Panc1 (cell line): ENCODE measurements around the gene TMIGD1. TPM values are rescaled to one million over a fixed set of nuclear protein-coding genes. Genes with fewer than 3 reads are reported as not detected.
"Not testable (repeated sequence)": the region's sequence is repeated elsewhere in the genome, so short reads cannot be mapped to it uniquely, and the experiment has no call there.

ENCODE experiments used
- ATAC-seq: fragments of 200-7000 bp; cut with Tn5 transposase; 2 replicates; pipeline ENCODE4 v1.9.1; 2020; ENCODE audit warnings: mild to moderate bottlenecking, moderate library complexity
- BruUV-seq: library from RNA; stranded (reverse); fragments of 400-500 nt; replicated peaks from 2 replicates; lab custom pipeline; 2021; lab: Mats Ljungman, UMichigan
- CTCF ChIA-PET: fragments of 300-600 bp; sonication (Branson Sonifier 250); formaldehyde crosslinking; loops from one replicate; lab custom pipeline; 2022; ENCODE audit warnings: antibody characterized with exemption; lab: Charles Lee
- POLR2A ChIA-PET: fragments of 300-600 bp; sonication (Branson Sonifier 250); formaldehyde crosslinking; loops from one replicate; lab custom pipeline; 2022; ENCODE audit warnings: antibody characterized with exemption; lab: Charles Lee
- DNase-seq: peaks from one replicate; pipeline ENCODE4 v3.0.0-alpha.2; 2010; ENCODE audit warnings: low read depth, low spot score
- H3K27ac ChIP-seq: 2 replicates; pipeline ENCODE4 v1.5.1; 2011; ENCODE audit warnings: mild to moderate bottlenecking, low read length, inconsistent platforms
- H3K27me3 ChIP-seq: fragments of 200-500 bp; sonication (Bioruptor generic); 2 replicates; pipeline ENCODE4 v1.6.0; 2014; ENCODE audit warnings: low read length, inconsistent platforms; ENCODE audit not compliant: control insufficient read depth, insufficient read depth
- H3K36me3 ChIP-seq: fragments of 200-500 bp; sonication (Bioruptor generic); 2 replicates; pipeline ENCODE4 v1.5.1; 2014; ENCODE audit warnings: inconsistent platforms, mild to moderate bottlenecking, low read length, moderate library complexity; ENCODE audit not compliant: control insufficient read depth, insufficient read depth
- H3K4me1 ChIP-seq: 2 replicates; pipeline ENCODE4 v1.5.1; 2011; ENCODE audit warnings: inconsistent platforms, mild to moderate bottlenecking, low read length, moderate library complexity; ENCODE audit not compliant: control insufficient read depth, insufficient read depth
- H3K4me3 ChIP-seq, 2 experiments: 2 replicates each; pipeline ENCODE4 v1.5.1; 2011 to 2012; ENCODE audit warnings: low read depth in 2 of 2, low read length in 2 of 2, mild to moderate bottlenecking in 2 of 2, inconsistent platforms in 1 of 2, moderate library complexity in 1 of 2
- H3K9me3 ChIP-seq: fragments of 200-500 bp; sonication (Bioruptor generic); 2 replicates; pipeline ENCODE4 v1.5.1; 2014; ENCODE audit warnings: low read depth, mild to moderate bottlenecking, inconsistent platforms, low read length, moderate library complexity; ENCODE audit not compliant: control insufficient read depth, insufficient read depth
- POLR2AphosphoS5 ChIP-seq: IDR thresholded peaks from 2 replicates; pipeline ENCODE4 v1.6.1; 2012; ENCODE audit warnings: mild to moderate bottlenecking, low read depth, low read length, moderate library complexity
- SIN3A ChIP-seq: IDR thresholded peaks from 2 replicates; pipeline ENCODE4 v1.6.1; 2012; ENCODE audit warnings: low read depth, mild to moderate bottlenecking, low read length, moderate library complexity, borderline replicate concordance; ENCODE audit not compliant: insufficient read depth
- TCF7L2 ChIP-seq: IDR thresholded peaks from 2 replicates; pipeline ENCODE4 v1.6.1; 2011; ENCODE audit warnings: mild to moderate bottlenecking, low read depth, low read length, inconsistent platforms
- in situ Hi-C: cut with HindIII; loops from 2 replicates; pipeline ENCODE4 v1.10.0; 2016; ENCODE audit warnings: low sequenced_read_pairs, low pct_unique_long_range_greater_than_20kb
- intact Hi-C: fragments of 100-400 bp; cut with micrococcal nuclease; formaldehyde crosslinking; loops from one replicate; pipeline ENCODE4 v1.10.0; 2022; ENCODE audit not compliant: unreplicated experiment
- total RNA-seq: library from RNA; stranded (reverse); gene quantifications from one replicate; pipeline ENCODE4 v1.2.1, GENCODE V29; 2021; ENCODE audit not compliant: unreplicated experiment
- TF ChIP-seq, protein P1 (sequence below): fragments of 450-650 bp; IDR thresholded peaks from 2 replicates; pipeline ENCODE4 v1.5.1; 2017; ENCODE audit warnings: mild to moderate bottlenecking
- TF ChIP-seq, protein P2 (sequence below), 2 experiments: IDR thresholded peaks; 2 replicates each; pipeline ENCODE4 v1.6.1; 2011 to 2012; ENCODE audit warnings: low read depth in 2 of 2, control low read depth in 1 of 2, low read length in 1 of 2, mild to moderate bottlenecking in 1 of 2, moderate library complexity in 1 of 2; ENCODE audit not compliant: insufficient read depth in 1 of 2

Gene TMIGD1
- total RNA-seq, 1 experiment from 2014 or later: not detected

DNA sequence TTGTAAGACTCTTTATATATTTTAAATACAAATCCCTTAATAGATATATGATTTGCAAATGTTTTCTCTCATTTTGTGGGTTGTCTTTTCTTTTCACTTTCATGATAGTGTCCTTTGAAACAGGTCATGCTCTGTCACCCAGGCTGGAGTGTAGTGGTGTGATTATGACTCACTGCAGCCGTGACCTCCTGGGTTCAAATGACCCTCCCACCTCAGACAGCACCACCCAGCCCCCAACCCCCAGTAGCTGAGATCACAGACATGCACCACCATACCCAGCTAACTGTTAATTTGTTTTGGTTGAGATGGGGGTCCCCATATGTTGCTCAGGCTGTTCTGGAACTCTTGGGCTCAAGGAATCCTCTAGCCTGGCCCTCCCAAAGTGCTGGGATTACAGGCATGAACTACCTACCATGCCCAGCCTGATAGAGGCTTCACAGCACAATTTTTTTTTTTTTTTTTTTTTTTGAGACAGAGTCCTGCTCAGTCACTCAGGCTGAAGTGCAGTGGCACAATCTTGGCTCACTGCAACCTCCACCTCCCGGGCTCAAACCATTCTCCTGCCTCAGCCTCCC, 18.5 kb upstream of the TMIGD1 start:
- Histone ChIP-seq H3K4me1 (no peaks in the 10 kb centered on the region), H3K9me3 (no peaks in the 10 kb centered on the region), H3K4me3 (no peak overlapping the region), H3K27me3 (no peaks in the 10 kb centered on the region), H3K27ac (no peak overlapping the region), H3K36me3 (no peaks in the 10 kb centered on the region)
- CTCF ChIA-PET: no interaction called here
- BruUV-seq: no TSS peak
- ATAC-seq (no peak), DNase-seq (no peak)
- no peak for TF ChIP-seq POLR2AphosphoS5
- TF ChIP-seq TCF7L2: no peak
- TF ChIP-seq, protein P1, sequence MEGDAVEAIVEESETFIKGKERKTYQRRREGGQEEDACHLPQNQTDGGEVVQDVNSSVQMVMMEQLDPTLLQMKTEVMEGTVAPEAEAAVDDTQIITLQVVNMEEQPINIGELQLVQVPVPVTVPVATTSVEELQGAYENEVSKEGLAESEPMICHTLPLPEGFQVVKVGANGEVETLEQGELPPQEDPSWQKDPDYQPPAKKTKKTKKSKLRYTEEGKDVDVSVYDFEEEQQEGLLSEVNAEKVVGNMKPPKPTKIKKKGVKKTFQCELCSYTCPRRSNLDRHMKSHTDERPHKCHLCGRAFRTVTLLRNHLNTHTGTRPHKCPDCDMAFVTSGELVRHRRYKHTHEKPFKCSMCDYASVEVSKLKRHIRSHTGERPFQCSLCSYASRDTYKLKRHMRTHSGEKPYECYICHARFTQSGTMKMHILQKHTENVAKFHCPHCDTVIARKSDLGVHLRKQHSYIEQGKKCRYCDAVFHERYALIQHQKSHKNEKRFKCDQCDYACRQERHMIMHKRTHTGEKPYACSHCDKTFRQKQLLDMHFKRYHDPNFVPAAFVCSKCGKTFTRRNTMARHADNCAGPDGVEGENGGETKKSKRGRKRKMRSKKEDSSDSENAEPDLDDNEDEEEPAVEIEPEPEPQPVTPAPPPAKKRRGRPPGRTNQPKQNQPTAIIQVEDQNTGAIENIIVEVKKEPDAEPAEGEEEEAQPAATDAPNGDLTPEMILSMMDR: no peak
- TF ChIP-seq, protein P2, sequence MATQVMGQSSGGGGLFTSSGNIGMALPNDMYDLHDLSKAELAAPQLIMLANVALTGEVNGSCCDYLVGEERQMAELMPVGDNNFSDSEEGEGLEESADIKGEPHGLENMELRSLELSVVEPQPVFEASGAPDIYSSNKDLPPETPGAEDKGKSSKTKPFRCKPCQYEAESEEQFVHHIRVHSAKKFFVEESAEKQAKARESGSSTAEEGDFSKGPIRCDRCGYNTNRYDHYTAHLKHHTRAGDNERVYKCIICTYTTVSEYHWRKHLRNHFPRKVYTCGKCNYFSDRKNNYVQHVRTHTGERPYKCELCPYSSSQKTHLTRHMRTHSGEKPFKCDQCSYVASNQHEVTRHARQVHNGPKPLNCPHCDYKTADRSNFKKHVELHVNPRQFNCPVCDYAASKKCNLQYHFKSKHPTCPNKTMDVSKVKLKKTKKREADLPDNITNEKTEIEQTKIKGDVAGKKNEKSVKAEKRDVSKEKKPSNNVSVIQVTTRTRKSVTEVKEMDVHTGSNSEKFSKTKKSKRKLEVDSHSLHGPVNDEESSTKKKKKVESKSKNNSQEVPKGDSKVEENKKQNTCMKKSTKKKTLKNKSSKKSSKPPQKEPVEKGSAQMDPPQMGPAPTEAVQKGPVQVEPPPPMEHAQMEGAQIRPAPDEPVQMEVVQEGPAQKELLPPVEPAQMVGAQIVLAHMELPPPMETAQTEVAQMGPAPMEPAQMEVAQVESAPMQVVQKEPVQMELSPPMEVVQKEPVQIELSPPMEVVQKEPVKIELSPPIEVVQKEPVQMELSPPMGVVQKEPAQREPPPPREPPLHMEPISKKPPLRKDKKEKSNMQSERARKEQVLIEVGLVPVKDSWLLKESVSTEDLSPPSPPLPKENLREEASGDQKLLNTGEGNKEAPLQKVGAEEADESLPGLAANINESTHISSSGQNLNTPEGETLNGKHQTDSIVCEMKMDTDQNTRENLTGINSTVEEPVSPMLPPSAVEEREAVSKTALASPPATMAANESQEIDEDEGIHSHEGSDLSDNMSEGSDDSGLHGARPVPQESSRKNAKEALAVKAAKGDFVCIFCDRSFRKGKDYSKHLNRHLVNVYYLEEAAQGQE (IDR thresholded peaks at IDR 0.05; ENCODE audit: insufficient read depth in 1 of 2, low read depth in 2 of 2, low read length in 1 of 2): no peak
- no peak for TF ChIP-seq SIN3A
- in situ Hi-C loops (no loop called here), intact Hi-C loops (no loop called here)
- POLR2A ChIA-PET: no interaction called here

DNA sequence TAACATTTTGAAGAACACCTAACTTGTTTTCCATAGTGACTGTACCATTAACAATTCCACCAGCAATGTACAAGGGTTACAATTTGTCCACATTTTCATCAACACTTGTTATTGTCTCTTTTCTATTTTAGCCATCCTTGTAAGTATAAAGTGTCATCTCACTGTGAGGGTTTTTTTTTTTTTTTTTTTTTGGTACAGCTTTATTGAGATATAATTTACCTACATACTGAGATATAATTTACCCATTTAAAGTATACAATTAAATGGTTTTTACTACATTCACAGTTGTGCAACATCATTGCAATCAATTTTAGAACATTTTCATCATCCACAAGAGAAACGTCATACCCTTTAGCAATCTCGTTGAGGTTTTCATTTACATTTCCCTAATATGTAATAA, 17.9 kb upstream of the TMIGD1 start:
- ChIA-PET POLR2A (interaction anchor here (0.7 kb wide), 1 partner anchor 26 kb away, joined by 6 read pairs; no protein-coding TSS in a partner anchor), CTCF (no interaction called here)
- TF ChIP-seq, protein P1: no peak
- TF ChIP-seq TCF7L2 (no peak), SIN3A (no peak), POLR2AphosphoS5 (no peak)
- TF ChIP-seq, protein P2 (IDR thresholded peaks at IDR 0.05; ENCODE audit: insufficient read depth in 1 of 2, low read depth in 2 of 2, low read length in 1 of 2): no peak
- ATAC-seq: no peak
- Histone ChIP-seq H3K27ac (no peak overlapping the region), H3K4me1 (no peaks in the 10 kb centered on the region), H3K27me3 (no peaks in the 10 kb centered on the region), H3K9me3 (no peaks in the 10 kb centered on the region), H3K4me3 (no peak overlapping the region), H3K36me3 (no peaks in the 10 kb centered on the region)
- in situ Hi-C loops (no loop called here), intact Hi-C loops (no loop called here)
- BruUV-seq: no TSS peak
- no peak for DNase-seq

DNA sequence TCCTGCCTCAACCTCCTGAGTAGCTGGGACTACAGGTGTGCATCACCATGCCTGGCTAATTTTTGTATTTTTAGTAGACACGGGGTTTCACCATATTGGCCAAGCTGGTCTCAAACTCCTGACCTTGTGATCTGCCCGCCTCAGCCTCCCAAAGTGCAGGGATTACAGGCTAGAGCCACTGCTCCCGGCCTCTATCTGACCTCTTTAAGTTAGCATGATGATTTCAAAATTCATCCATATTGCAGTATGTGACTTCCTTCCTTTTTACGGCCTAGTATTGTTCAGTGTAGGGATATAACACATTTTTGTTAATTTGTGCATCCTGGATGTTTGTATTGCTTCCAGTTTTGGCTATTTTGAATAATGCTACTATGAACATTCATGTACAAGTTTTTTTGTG, 17.4 kb upstream of the TMIGD1 start:
- H3K27me3 ChIP-seq, H3K27ac ChIP-seq, H3K36me3 ChIP-seq, intact Hi-C loops, H3K9me3 ChIP-seq, in situ Hi-C loops, ATAC-seq, CTCF ChIA-PET, BruUV-seq, H3K4me3 ChIP-seq, H3K4me1 ChIP-seq, DNase-seq: not testable (repeated sequence)
- POLR2A ChIA-PET: interaction anchor here (0.7 kb wide), 1 partner anchor 25 kb away, joined by 6 read pairs; no protein-coding TSS in a partner anchor
